BLaER1 treated with 17β-estradiol and CSF1 and Interleukin-3, amounts not matched to agents 10 nM and 100 nM (cell line): ENCODE data around the gene CCDC112.

Source experiments
- H3K27ac ChIP-seq, 11 experiments: shearing (Covaris generic); formaldehyde crosslinking; 2 replicates each; pipeline ENCODE4 v1.8.1; 2022
- H3K27me3 ChIP-seq, 11 experiments: shearing (Covaris generic); formaldehyde crosslinking; 2 replicates each; pipeline ENCODE4 v1.8.1; 2022
- H3K36me3 ChIP-seq, 11 experiments: shearing (Covaris generic); formaldehyde crosslinking; 2 replicates each; pipeline ENCODE4 v1.8.1; 2022
- H3K4me1 ChIP-seq, 10 experiments: shearing (Covaris generic); formaldehyde crosslinking; 2 replicates each; pipeline ENCODE4 v1.8.1; 2022
- H3K4me2 ChIP-seq, 11 experiments: shearing (Covaris generic); formaldehyde crosslinking; 2 replicates each; pipeline ENCODE4 v1.8.1; 2022
- H3K4me3 ChIP-seq, 10 experiments: shearing (Covaris generic); formaldehyde crosslinking; 2 replicates each; pipeline ENCODE4 v1.8.1; 2022
- H3K9ac ChIP-seq, 11 experiments: shearing (Covaris generic); formaldehyde crosslinking; 2 replicates each; pipeline ENCODE4 v1.8.1; 2022
- H3K9me3 ChIP-seq, 11 experiments: shearing (Covaris generic); formaldehyde crosslinking; replicated peaks in 1 of 11; 2 replicates each; pipeline ENCODE4 v1.8.1; 2022
- H4K20me1 ChIP-seq, 11 experiments: shearing (Covaris generic); formaldehyde crosslinking; 2 replicates each; pipeline ENCODE4 v1.8.1; 2022
- Cebpa-rat ChIP-seq, 11 experiments: shearing (Covaris generic); IDR thresholded peaks; 2 replicates each; pipeline ENCODE4 v1.8.1; 2022

Gene CCDC112

GRCh38 chr5:115296124-115297022 is at the start of gene CCDC112:
TSS of gene CCDC112 (minus strand) at chr5:115296654. CDS start at chr5:115296543, 111 bp downstream.
- H3K27me3 ChIP-seq = no peaks in the 10 kb centered on the region
- peaks cover 0 to 15% (median 6%) of the 10 kb centered on the region in 11 experiments; a peak in 10 of 22 replicates for H3K36me3 ChIP-seq
- peak within 1 kb of the TSS; percentile 86 to 99 (median 91) for H3K4me2 ChIP-seq
- no peak for TF ChIP-seq Cebpa-rat (IDR thresholded peaks at IDR 0.05)
- H4K20me1 ChIP-seq = no peaks in the 10 kb centered on the region
- peak within 1 kb of the TSS; percentile 60 to 83 (median 76); a peak in 21 of 22 replicates for H3K27ac ChIP-seq
- H3K9ac ChIP-seq = peak within 1 kb of the TSS; percentile 78 to 85 (median 83)
- H3K9me3 ChIP-seq = peaks cover 10 to 25% (median 18%) of the 10 kb centered on the region in 11 experiments; a peak in 21 of 22 replicates
- peak within 1 kb of the TSS; percentile 74 to 92 (median 85) for H3K4me3 ChIP-seq
- peaks cover 9 to 18% (median 14%) of the 10 kb centered on the region in 10 experiments for H3K4me1 ChIP-seq

DNA sequence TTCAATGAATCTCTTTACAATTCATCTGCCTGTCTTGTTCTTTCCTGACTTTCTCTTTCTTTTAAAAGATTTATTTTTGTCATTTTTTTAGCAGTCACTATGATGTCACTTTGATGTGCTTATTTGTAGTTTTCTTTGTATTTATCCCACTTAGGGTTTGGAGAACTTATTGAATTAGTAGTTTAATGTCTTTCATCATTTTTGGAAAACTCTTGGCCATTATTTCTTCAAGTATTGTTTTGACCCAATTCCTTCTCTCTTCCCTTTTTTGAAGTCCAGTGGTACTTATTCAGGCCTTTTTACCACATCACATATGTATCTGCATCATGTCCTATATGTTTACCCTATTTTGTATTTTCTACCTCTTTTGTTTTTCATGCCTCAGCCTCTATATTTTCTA is 48.9 kb upstream of the CCDC112 start:
- no peaks in the 10 kb centered on the region for H4K20me1 ChIP-seq
- H3K4me1 ChIP-seq = peaks cover 0 to 27% (median 2%) of the 10 kb centered on the region in 10 experiments; a peak in 6 of 20 replicates
- H3K9ac ChIP-seq = no peak overlapping the region
- H3K27me3 ChIP-seq = no peaks in the 10 kb centered on the region
- H3K4me3 ChIP-seq = no peak overlapping the region
- H3K27ac ChIP-seq = no peak overlapping the region
- H3K4me2 ChIP-seq = no peak overlapping the region
- H3K9me3 ChIP-seq = no peaks in the 10 kb centered on the region
- TF ChIP-seq Cebpa-rat (IDR thresholded peaks at IDR 0.05) = no peak
- H3K36me3 ChIP-seq = no peaks in the 10 kb centered on the region

DNA sequence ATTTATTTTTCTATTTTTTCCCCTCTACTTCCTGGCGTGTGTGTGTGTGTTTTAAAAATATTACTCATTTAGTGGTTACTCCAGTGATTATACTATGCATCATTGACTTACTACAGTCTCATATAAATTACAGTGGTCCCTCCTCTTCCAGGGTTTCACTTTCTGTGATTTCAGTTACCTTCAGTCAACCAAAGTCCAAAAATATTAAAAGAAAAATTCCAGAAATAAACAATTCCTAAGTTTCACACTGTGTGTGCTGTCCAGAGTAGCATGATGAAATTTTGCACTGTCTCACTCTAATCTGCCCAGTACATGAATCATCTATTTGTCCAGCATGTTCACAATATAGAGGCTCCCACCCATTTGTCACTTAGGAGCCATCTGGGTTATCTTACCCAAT is 47.4 kb upstream of the CCDC112 start:
- Histone ChIP-seq H3K9me3 (no peaks in the 10 kb centered on the region), H3K4me3 (no peak overlapping the region), H3K9ac (no peak overlapping the region), H4K20me1 (no peaks in the 10 kb centered on the region), H3K4me1 (peaks cover 0 to 13% (median under 1%) of the 10 kb centered on the region in 10 experiments; a peak in 5 of 20 replicates), H3K27ac (no peak overlapping the region), H3K27me3 (no peaks in the 10 kb centered on the region), H3K4me2 (no peak overlapping the region; a peak in 1 of 22 replicates), H3K36me3 (no peaks in the 10 kb centered on the region)
- no peak for TF ChIP-seq Cebpa-rat (IDR thresholded peaks at IDR 0.05)

- H4K20me1 ChIP-seq = no peaks in the 10 kb centered on the region
- H3K36me3 ChIP-seq = no peaks in the 10 kb centered on the region
- H3K9me3 ChIP-seq = no peaks in the 10 kb centered on the region
- H3K27ac ChIP-seq = no peak overlapping the region
- TF ChIP-seq Cebpa-rat (IDR thresholded peaks at IDR 0.05) = no peak
- peaks cover 0 to 7% (median 0%) of the 10 kb centered on the region in 10 experiments; a peak in 1 of 20 replicates for H3K4me1 ChIP-seq
- no peak overlapping the region for H3K9ac ChIP-seq
- H3K4me3 ChIP-seq = no peak overlapping the region
- no peak overlapping the region for H3K4me2 ChIP-seq
- H3K27me3 ChIP-seq = no peaks in the 10 kb centered on the region
These were observed 46.3 kb upstream of the CCDC112 start for GRCh38 chr5:115342590-115343377.

GRCh38 chr5:115341745-115342144 is 45.3 kb upstream of the CCDC112 start:
- Histone ChIP-seq H3K4me3 (no peak overlapping the region), H3K4me2 (no peak overlapping the region), H3K36me3 (no peaks in the 10 kb centered on the region), H3K9me3 (no peaks in the 10 kb centered on the region), H3K27ac (no peak overlapping the region), H4K20me1 (no peaks in the 10 kb centered on the region), H3K9ac (no peak overlapping the region), H3K4me1 (peaks cover 0 to 7% (median 0%) of the 10 kb centered on the region in 10 experiments; a peak in 1 of 20 replicates), H3K27me3 (no peaks in the 10 kb centered on the region)
- no peak for TF ChIP-seq Cebpa-rat (IDR thresholded peaks at IDR 0.05)

DNA sequence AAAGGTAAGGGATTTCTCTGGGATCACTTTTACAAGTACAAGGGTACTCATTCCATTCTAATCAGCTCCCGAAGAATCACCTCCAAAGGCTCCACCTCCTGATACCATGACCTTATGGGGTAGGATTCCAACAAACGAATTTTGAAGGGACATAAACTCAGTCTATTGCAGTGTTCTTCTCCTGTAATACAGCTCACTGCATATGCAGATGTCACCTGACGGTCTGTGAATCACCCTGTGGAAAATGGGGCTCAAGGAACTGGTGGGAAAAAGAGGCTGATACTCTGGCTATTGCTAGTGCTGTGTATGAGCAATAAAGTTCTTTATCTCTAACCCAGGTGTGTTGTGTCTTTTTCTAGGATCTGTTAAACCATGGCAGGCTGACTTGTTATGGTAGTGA is 42.4 kb upstream of the CCDC112 start:
- no peak overlapping the region for H3K4me3 ChIP-seq
- H3K9me3 ChIP-seq = no peaks in the 10 kb centered on the region
- no peaks in the 10 kb centered on the region for H3K27me3 ChIP-seq
- H3K4me1 ChIP-seq = peaks cover 0 to 16% (median 0%) of the 10 kb centered on the region in 10 experiments; a peak in 4 of 20 replicates
- H4K20me1 ChIP-seq = no peaks in the 10 kb centered on the region
- H3K27ac ChIP-seq = no peak overlapping the region
- H3K9ac ChIP-seq = no peak overlapping the region
- H3K4me2 ChIP-seq = no peak overlapping the region
- H3K36me3 ChIP-seq = no peaks in the 10 kb centered on the region
- no peak for TF ChIP-seq Cebpa-rat (IDR thresholded peaks at IDR 0.05)

GRCh38 chr5:115337882-115338281 is 41.4 kb upstream of the CCDC112 start:
- Histone ChIP-seq H3K27me3 (no peaks in the 10 kb centered on the region), H3K4me3 (no peak overlapping the region), H3K9ac (no peak overlapping the region), H4K20me1 (no peaks in the 10 kb centered on the region), H3K4me2 (no peak overlapping the region), H3K9me3 (no peaks in the 10 kb centered on the region), H3K27ac (no peak overlapping the region), H3K4me1 (peaks cover 0 to 26% (median 0%) of the 10 kb centered on the region in 10 experiments; a peak in 5 of 20 replicates), H3K36me3 (no peaks in the 10 kb centered on the region)
- no peak for TF ChIP-seq Cebpa-rat (IDR thresholded peaks at IDR 0.05)

GRCh38 chr5:115336964-115337363 is 40.5 kb upstream of the CCDC112 start:
- no peak overlapping the region for H3K4me2 ChIP-seq
- H3K27ac ChIP-seq = no peak overlapping the region
- no peaks in the 10 kb centered on the region for H3K36me3 ChIP-seq
- peaks cover 0 to 35% (median 0%) of the 10 kb centered on the region in 10 experiments; a peak in 5 of 20 replicates for H3K4me1 ChIP-seq
- no peak overlapping the region for H3K9ac ChIP-seq
- no peaks in the 10 kb centered on the region for H3K9me3 ChIP-seq
- H4K20me1 ChIP-seq = no peaks in the 10 kb centered on the region
- H3K27me3 ChIP-seq = no peaks in the 10 kb centered on the region
- TF ChIP-seq Cebpa-rat (IDR thresholded peaks at IDR 0.05) = no peak
- H3K4me3 ChIP-seq = no peak overlapping the region

DNA sequence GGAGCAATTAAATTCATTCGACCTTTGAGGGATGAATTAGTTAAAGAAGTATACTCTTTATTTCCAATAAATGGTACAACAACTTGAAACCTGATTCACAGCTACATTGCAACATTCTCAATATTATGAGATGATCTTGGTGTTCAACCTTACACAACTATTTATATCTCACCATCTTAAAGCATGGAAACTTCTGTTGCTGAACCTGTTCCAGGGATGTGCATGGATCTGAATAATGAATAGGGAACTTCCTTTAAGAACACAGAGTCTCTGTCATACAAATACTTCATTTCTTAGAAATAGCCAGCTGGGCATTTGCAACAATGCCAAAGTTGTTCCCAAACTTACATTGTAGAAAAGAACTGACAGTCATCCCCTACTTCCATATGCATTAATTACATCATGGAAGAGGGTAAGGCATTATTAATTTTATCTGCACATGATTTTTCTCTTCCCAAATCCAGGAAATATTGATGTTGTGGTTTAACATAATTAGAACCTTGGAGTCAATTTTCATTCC is 39.8 kb upstream of the CCDC112 start:
- no peak overlapping the region for H3K27ac ChIP-seq
- H3K9me3 ChIP-seq = no peaks in the 10 kb centered on the region
- no peak overlapping the region for H3K4me2 ChIP-seq
- H4K20me1 ChIP-seq = no peaks in the 10 kb centered on the region
- no peaks in the 10 kb centered on the region for H3K27me3 ChIP-seq
- no peaks in the 10 kb centered on the region for H3K36me3 ChIP-seq
- H3K9ac ChIP-seq = no peak overlapping the region
- no peak for TF ChIP-seq Cebpa-rat (IDR thresholded peaks at IDR 0.05)
- H3K4me1 ChIP-seq = peaks cover 0 to 38% (median 0%) of the 10 kb centered on the region in 10 experiments; a peak in 5 of 20 replicates
- no peak overlapping the region for H3K4me3 ChIP-seq
